ENCODE data around the gene AKAP4. TPM values are rescaled to one million over a fixed set of nuclear protein-coding genes. Genes with fewer than 3 reads are reported as not detected.

Gene AKAP4, protein sequence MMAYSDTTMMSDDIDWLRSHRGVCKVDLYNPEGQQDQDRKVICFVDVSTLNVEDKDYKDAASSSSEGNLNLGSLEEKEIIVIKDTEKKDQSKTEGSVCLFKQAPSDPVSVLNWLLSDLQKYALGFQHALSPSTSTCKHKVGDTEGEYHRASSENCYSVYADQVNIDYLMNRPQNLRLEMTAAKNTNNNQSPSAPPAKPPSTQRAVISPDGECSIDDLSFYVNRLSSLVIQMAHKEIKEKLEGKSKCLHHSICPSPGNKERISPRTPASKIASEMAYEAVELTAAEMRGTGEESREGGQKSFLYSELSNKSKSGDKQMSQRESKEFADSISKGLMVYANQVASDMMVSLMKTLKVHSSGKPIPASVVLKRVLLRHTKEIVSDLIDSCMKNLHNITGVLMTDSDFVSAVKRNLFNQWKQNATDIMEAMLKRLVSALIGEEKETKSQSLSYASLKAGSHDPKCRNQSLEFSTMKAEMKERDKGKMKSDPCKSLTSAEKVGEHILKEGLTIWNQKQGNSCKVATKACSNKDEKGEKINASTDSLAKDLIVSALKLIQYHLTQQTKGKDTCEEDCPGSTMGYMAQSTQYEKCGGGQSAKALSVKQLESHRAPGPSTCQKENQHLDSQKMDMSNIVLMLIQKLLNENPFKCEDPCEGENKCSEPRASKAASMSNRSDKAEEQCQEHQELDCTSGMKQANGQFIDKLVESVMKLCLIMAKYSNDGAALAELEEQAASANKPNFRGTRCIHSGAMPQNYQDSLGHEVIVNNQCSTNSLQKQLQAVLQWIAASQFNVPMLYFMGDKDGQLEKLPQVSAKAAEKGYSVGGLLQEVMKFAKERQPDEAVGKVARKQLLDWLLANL
- not detected for total RNA-seq

DNA sequence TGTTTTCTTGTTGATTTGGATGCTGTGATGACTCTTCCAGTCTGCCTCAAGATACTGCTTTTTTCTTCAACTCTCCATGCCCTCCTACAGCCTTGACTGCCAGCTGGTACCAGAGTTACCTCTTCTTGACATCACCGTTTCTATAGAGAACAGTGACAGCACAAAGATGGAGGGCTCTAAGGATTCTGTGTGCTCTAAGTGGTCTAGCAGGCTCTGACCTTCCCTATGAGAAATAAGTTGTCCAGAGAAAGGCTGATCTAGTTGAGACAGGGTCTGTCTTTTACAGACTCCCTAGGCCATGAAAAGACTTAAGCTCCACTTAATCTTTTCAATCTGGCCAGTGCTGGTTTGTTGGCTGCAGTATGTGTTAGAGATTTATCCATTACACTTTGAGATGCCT lies at the start of gene AKAP4:
AKAP4 (minus strand) TSS at position 101 of the 400 bp plus-strand sequence. CDS start 118 bp downstream, outside the sequence.
- Histone ChIP-seq H3K4me1 (peaks cover 0 to 4% (median 0%) of the 10 kb centered on the region in 4 donors), H3K27me3 (peaks cover 0 to 12% of the 10 kb centered on the region in 2 donors), H3K36me3 (no peaks in the 10 kb centered on the region), H3K4me3 (no peak within 1 kb of the TSS), H3K9me3 (no peaks in the 10 kb centered on the region), H3K27ac (no peak within 1 kb of the TSS)
- no peak for DNase-seq (ENCODE audit: low spot score in 2 of 2)
- 77 to 87% methylated on average over 1 of the region's 1 CpG for WGBS, 2 donors
- TF ChIP-seq EP300 (IDR thresholded peaks at IDR 0.05) = no peak
- TF ChIP-seq, protein P1, sequence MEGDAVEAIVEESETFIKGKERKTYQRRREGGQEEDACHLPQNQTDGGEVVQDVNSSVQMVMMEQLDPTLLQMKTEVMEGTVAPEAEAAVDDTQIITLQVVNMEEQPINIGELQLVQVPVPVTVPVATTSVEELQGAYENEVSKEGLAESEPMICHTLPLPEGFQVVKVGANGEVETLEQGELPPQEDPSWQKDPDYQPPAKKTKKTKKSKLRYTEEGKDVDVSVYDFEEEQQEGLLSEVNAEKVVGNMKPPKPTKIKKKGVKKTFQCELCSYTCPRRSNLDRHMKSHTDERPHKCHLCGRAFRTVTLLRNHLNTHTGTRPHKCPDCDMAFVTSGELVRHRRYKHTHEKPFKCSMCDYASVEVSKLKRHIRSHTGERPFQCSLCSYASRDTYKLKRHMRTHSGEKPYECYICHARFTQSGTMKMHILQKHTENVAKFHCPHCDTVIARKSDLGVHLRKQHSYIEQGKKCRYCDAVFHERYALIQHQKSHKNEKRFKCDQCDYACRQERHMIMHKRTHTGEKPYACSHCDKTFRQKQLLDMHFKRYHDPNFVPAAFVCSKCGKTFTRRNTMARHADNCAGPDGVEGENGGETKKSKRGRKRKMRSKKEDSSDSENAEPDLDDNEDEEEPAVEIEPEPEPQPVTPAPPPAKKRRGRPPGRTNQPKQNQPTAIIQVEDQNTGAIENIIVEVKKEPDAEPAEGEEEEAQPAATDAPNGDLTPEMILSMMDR (IDR thresholded peaks at IDR 0.05) = no peak
- TF ChIP-seq POLR2A (IDR thresholded peaks at IDR 0.05) = no peak

DNA sequence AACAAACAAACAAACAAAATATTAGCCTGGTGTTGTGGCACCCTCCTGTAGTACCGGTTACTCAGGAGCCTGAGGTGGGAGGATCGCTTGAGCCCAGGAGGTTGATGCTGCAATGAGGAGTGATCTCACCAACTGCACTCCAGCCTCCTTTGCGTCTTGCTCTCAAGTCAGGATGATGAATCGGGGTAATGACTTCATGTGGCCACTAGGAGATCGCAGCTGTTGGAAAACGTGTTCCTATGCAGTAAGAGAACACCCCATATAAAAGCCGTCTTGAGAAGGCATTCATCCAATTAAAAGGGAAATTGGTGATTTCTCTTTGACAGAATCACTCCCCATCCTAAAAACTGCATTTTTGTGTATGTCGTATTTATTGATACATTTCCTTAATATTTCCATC lies 10.7 kb upstream of the AKAP4 start:
- H3K27me3 ChIP-seq = no peaks in the 10 kb centered on the region
- TF ChIP-seq, protein P1 (IDR thresholded peaks at IDR 0.05) = peak in 2 of 5 experiments; percentile 8 to 14
- TF ChIP-seq EP300 (IDR thresholded peaks at IDR 0.05) = no peak
- no peaks in the 10 kb centered on the region for H3K4me1 ChIP-seq
- H3K4me3 ChIP-seq = no peak overlapping the region
- no peak overlapping the region for H3K27ac ChIP-seq
- no peaks in the 10 kb centered on the region for H3K36me3 ChIP-seq
- H3K9me3 ChIP-seq = no peaks in the 10 kb centered on the region
- DNase-seq (ENCODE audit: low spot score in 2 of 2) = no peak
- WGBS, 2 donors = 46% methylated on average over 5 to 8 of the region's 8 CpGs

DNA sequence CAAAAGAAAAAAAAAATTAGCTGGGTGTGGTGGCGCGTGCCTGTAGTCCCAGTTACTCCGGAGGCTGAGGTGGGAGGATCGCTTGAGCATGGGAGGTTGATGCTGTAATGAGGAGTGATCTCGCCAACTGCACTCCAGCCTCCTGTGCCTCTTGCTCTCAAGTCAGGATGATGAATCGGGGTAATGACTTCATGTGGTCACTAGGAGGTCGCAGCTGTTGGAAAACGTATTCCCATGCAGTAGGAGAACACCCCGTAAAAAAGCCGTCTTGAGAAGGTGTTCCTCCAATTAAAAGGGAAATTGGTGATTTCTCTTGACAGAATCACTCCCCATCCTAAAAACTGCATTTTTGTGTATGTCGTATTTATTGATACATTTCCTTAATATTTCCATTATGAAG lies 5.9 kb upstream of the AKAP4 start:
- 73 to 79% methylated on average over 11 of the region's 11 CpGs for WGBS, 2 donors
- no peak overlapping the region for H3K4me3 ChIP-seq

DNA sequence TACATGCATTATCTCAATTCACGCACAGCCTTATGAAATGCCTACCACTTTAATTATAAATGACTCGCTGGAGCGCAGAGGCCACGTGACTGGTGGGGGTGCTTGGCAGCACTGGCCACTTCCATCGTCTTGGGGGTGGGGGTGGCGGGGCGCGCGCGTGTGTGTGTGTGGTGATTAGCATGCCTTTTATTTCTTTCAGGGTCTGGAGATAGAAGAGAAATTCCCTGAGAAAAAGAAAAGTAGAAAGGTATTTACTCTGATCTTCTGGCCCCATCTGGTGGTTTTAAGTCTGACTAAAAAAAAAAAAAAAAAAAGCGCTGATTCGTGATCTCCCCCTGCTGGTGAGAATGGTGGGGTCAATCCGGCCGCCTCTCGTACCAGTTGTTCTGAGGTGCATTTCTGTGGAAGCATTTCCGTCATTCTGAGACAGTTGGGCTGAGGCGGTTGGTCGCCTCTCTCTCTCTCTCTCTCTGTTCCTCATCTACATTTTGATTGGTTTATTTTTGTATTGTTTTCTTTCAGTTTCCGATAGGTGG lies 3.6 kb upstream of the AKAP4 start, which contains the start of gene CCNB3:
CCNB3 (plus strand) TSS at position 402 of the 536 bp plus-strand sequence. CDS start 80,399 bp downstream, outside the sequence.
- H3K4me1 ChIP-seq = peaks cover 0 to 4% (median 0%) of the 10 kb centered on the region in 4 donors

More for the DNA sequence above, 5.9 kb upstream of the AKAP4 start:
- TF ChIP-seq POLR2A (IDR thresholded peaks at IDR 0.05) = no peak
- no peak for TF ChIP-seq EP300 (IDR thresholded peaks at IDR 0.05)
- TF ChIP-seq, protein P1 (IDR thresholded peaks at IDR 0.05) = no peak
- Histone ChIP-seq H3K27me3 (no peaks in the 10 kb centered on the region), H3K4me1 (peaks cover 0 to 4% (median 0%) of the 10 kb centered on the region in 4 donors), H3K9me3 (no peaks in the 10 kb centered on the region), H3K27ac (no peak overlapping the region), H3K36me3 (no peaks in the 10 kb centered on the region)
- DNase-seq (ENCODE audit: low spot score in 2 of 2) = no peak

More for the DNA sequence above, 3.6 kb upstream of the AKAP4 start, which contains the start of gene CCNB3:
- Histone ChIP-seq H3K4me3 (peak within 1 kb of the TSS; percentile 6 to 44 (median 12)), H3K27ac (peak within 1 kb of the TSS in 2 of 4 donors; percentile 19 to 59), H3K27me3 (no peaks in the 10 kb centered on the region), H3K36me3 (no peaks in the 10 kb centered on the region), H3K9me3 (no peaks in the 10 kb centered on the region)
- DNase-seq (ENCODE audit: low spot score in 2 of 2) = peak; percentile 32 to 65
- peak in 1 of 2 donors; percentile 27 for TF ChIP-seq EP300 (IDR thresholded peaks at IDR 0.05)
- TF ChIP-seq POLR2A (IDR thresholded peaks at IDR 0.05) = no peak
- TF ChIP-seq, protein P1 (IDR thresholded peaks at IDR 0.05) = peak; percentile 52 to 72 (median 59)
- WGBS, 2 donors = 2 to 13% methylated on average over 18 to 19 of the region's 19 CpGs
